H9 (cell line): ENCODE measurements around the gene OOSP1. TPM values are rescaled to one million over a fixed set of nuclear protein-coding genes. Genes with fewer than 3 reads are reported as not detected.

Experiments used
- DNase-seq: peaks from one replicate; pipeline ENCODE4 v3.0.0-alpha.2; 2017
- H2AFZ ChIP-seq: one replicate; pipeline ENCODE4 v1.6.1; 2013; ENCODE audit warnings: mild to moderate bottlenecking, low read length, control low read depth, moderate library complexity
- H2AK5ac ChIP-seq: 2 replicates; pipeline ENCODE4 v1.6.1; 2013; ENCODE audit warnings: low read length, control low read depth, mixed read lengths; ENCODE audit not compliant: insufficient read length
- H2BK120ac ChIP-seq: one replicate; pipeline ENCODE4 v1.6.1; 2013; ENCODE audit warnings: low read depth, mild to moderate bottlenecking, low read length, control low read depth, inconsistent platforms; ENCODE audit not compliant: poor library complexity, severe bottlenecking
- H2BK12ac ChIP-seq: 2 replicates; pipeline ENCODE4 v1.6.1; 2013; ENCODE audit warnings: low read length, control low read depth, mixed read lengths, low read depth; ENCODE audit not compliant: insufficient read length
- H2BK15ac ChIP-seq: 2 replicates; pipeline ENCODE4 v1.6.1; 2013; ENCODE audit warnings: low read depth, low read length, control low read depth
- H2BK20ac ChIP-seq: one replicate; pipeline ENCODE4 v1.6.1; 2013; ENCODE audit warnings: low read depth, mild to moderate bottlenecking, low read length, control low read depth, inconsistent platforms; ENCODE audit not compliant: poor library complexity, severe bottlenecking
- H2BK5ac ChIP-seq: 2 replicates; pipeline ENCODE4 v1.6.1; 2013; ENCODE audit warnings: low read length, control low read depth, mixed read lengths; ENCODE audit not compliant: insufficient read length
- H3K14ac ChIP-seq: 2 replicates; pipeline ENCODE4 v1.6.1; 2013; ENCODE audit warnings: low read length, control low read depth; ENCODE audit not compliant: insufficient read depth
- H3K18ac ChIP-seq: 2 replicates; pipeline ENCODE4 v1.6.1; 2013; ENCODE audit warnings: low read depth, mild to moderate bottlenecking, mixed read lengths, low read length, control low read depth; ENCODE audit not compliant: insufficient read length
- H3K23ac ChIP-seq: 2 replicates; pipeline ENCODE4 v1.6.1; 2013; ENCODE audit warnings: low read length, control low read depth, mixed read lengths, low read depth; ENCODE audit not compliant: insufficient read length
- H3K23me2 ChIP-seq: 2 replicates; pipeline ENCODE4 v1.6.1; 2013; ENCODE audit warnings: low read depth, mild to moderate bottlenecking, mixed read lengths, low read length, control low read depth; ENCODE audit not compliant: insufficient read length, poor library complexity, severe bottlenecking
- H3K27ac ChIP-seq: 2 replicates; pipeline ENCODE4 v1.5.1; 2013; ENCODE audit warnings: low read length, control low read depth, mixed read lengths, low read depth; ENCODE audit not compliant: insufficient read length
- H3K27me3 ChIP-seq: 2 replicates; pipeline ENCODE4 v1.6.1; 2013; ENCODE audit warnings: low read length, control low read depth, inconsistent platforms; ENCODE audit not compliant: insufficient read depth
- H3K4ac ChIP-seq: 2 replicates; pipeline ENCODE4 v1.6.1; 2013; ENCODE audit warnings: low read depth, mild to moderate bottlenecking, control low read depth, inconsistent platforms, low read length, moderate library complexity
- H3K4me1 ChIP-seq: 2 replicates; pipeline ENCODE4 v1.6.1; 2013; ENCODE audit warnings: low read length, control low read depth, inconsistent platforms; ENCODE audit not compliant: insufficient read depth
- H3K4me2 ChIP-seq: 2 replicates; pipeline ENCODE4 v1.6.1; 2013; ENCODE audit warnings: low read length, control low read depth, mixed read lengths; ENCODE audit not compliant: insufficient read length, insufficient read depth
- H3K56ac ChIP-seq: 2 replicates; pipeline ENCODE4 v1.6.1; 2013; ENCODE audit warnings: low read depth, mild to moderate bottlenecking, mixed read lengths, low read length, control low read depth; ENCODE audit not compliant: insufficient read length
- H3K79me1 ChIP-seq: 2 replicates; pipeline ENCODE4 v1.6.1; 2013; ENCODE audit warnings: low read depth, mild to moderate bottlenecking, moderate library complexity, low read length, control low read depth, inconsistent platforms; ENCODE audit not compliant: insufficient read depth, poor library complexity, severe bottlenecking
- H3K79me2 ChIP-seq: 2 replicates; pipeline ENCODE4 v1.6.1; 2013; ENCODE audit warnings: low read length, control low read depth, inconsistent platforms; ENCODE audit not compliant: insufficient read depth
- H3K9ac ChIP-seq: 2 replicates; pipeline ENCODE4 v1.6.1; 2013; ENCODE audit warnings: low read length, control low read depth, mixed read lengths; ENCODE audit not compliant: insufficient read length; ENCODE audit errors: extremely low read depth
- H3K9me3 ChIP-seq: one replicate; pipeline ENCODE4 v1.6.1; 2013; ENCODE audit warnings: low read depth, low read length, inconsistent platforms; ENCODE audit not compliant: control insufficient read depth
- H3T11ph ChIP-seq: one replicate; pipeline ENCODE4 v1.6.1; 2013; ENCODE audit warnings: mild to moderate bottlenecking, low read length, control low read depth, inconsistent platforms
- H4K20me1 ChIP-seq: one replicate; pipeline ENCODE4 v1.6.1; 2013; ENCODE audit not compliant: control insufficient read depth, insufficient read length, insufficient read depth
- H4K5ac ChIP-seq: 2 replicates; pipeline ENCODE4 v1.6.1; 2013; ENCODE audit warnings: low read depth, mild to moderate bottlenecking, mixed read lengths, low read length, control low read depth; ENCODE audit not compliant: insufficient read length
- H4K8ac ChIP-seq: replicated peaks from 2 replicates; pipeline ENCODE4 v1.6.1; 2013; ENCODE audit warnings: low read length, control low read depth, mixed read lengths, low read depth; ENCODE audit not compliant: insufficient read length
- H4K91ac ChIP-seq: 2 replicates; pipeline ENCODE4 v1.6.1; 2013; ENCODE audit warnings: low read depth, mild to moderate bottlenecking, moderate library complexity, mixed read lengths, low read length, control low read depth; ENCODE audit not compliant: insufficient read length
- H3K27ac Mint-ChIP-seq, 3 experiments: 2 replicates in 2 of 3; 3 replicates in 1 of 3; pipeline ENCODE4 v1.8.0; 2020 to 2021; ENCODE audit warnings: mixed read lengths in 3 of 3, mild to moderate bottlenecking in 1 of 3, moderate library complexity in 1 of 3
- H3K27me3 Mint-ChIP-seq: 2 replicates; pipeline ENCODE4 v1.8.0; 2021; ENCODE audit warnings: low read depth, mild to moderate bottlenecking, moderate library complexity, mixed read lengths
- H3K36me3 Mint-ChIP-seq, 3 experiments: 2 replicates in 2 of 3; 3 replicates in 1 of 3; pipeline ENCODE4 v1.8.0; 2020 to 2021; ENCODE audit warnings: low read depth in 3 of 3, mixed read lengths in 3 of 3; ENCODE audit not compliant: insufficient read depth in 1 of 3
- H3K4me1 Mint-ChIP-seq, 2 experiments: 2 replicates each; pipeline ENCODE4 v1.8.0; 2020; ENCODE audit warnings: mixed read lengths in 2 of 2
- H3K4me3 Mint-ChIP-seq, 2 experiments: 2 replicates in 1 of 2; 3 replicates in 1 of 2; pipeline ENCODE4 v1.8.0; 2020 to 2021; ENCODE audit warnings: mild to moderate bottlenecking in 2 of 2, mixed read lengths in 2 of 2, moderate library complexity in 1 of 2
- H3K9me3 Mint-ChIP-seq, 2 experiments: 2 replicates in 1 of 2; 3 replicates in 1 of 2; pipeline ENCODE4 v1.8.0; 2020; ENCODE audit warnings: mild to moderate bottlenecking in 2 of 2, mixed read lengths in 2 of 2, moderate library complexity in 1 of 2
- WGBS: extraction: QIAGEN DNeasy Blood & Tissue Kit; methylation state at CpG from one replicate; pipeline ENCODE4 v1.1.7; 2013; ENCODE audit warnings: missing lambda C conversion rate, low lambda C conversion rate, mixed read lengths; ENCODE audit not compliant: insufficient read length; ENCODE audit errors: extremely low coverage; 5-methylcytosine and 5-hydroxymethylcytosine counted together
- total RNA-seq: library from RNA; stranded (reverse); gene quantifications from 2 replicates; pipeline ENCODE4 v1.2.1, GENCODE V29; 2021
- TF ChIP-seq, protein P1 (sequence below): fragments of 200-600 bp; sonication (generic); conservative IDR thresholded peaks from 3 replicates; pipeline ENCODE4 v1.8.0; 2021; ENCODE audit warnings: antibody characterized with exemption, mild to moderate bottlenecking

Gene OOSP1
- total RNA-seq, 1 experiment from 2014 or later: not detected

GRCh38 chr11:59963733-59964132, 25.5 kb downstream of the OOSP1 start, which contains the start of gene OOSP4A:
Gene OOSP4A (plus strand): TSS chr11:59964033. CDS start chr11:59964033, 0 bp downstream.
- Histone ChIP-seq H3K18ac (no peak within 1 kb of the TSS), H3K27me3 (no peaks in the 10 kb centered on the region), H4K8ac (no peak within 1 kb of the TSS), H2AK5ac (no peak within 1 kb of the TSS), H3K4me2 (no peak within 1 kb of the TSS), H3T11ph (no peak within 1 kb of the TSS), H3K23me2 (no peaks in the 10 kb centered on the region), H2BK120ac (no peak within 1 kb of the TSS), H3K9me3 (no peaks in the 10 kb centered on the region), H4K91ac (no peak within 1 kb of the TSS), H2AFZ (no peak within 1 kb of the TSS), H3K4ac (no peak within 1 kb of the TSS), H4K5ac (no peak within 1 kb of the TSS), H3K79me2 (no peaks in the 10 kb centered on the region), H2BK12ac (no peak within 1 kb of the TSS), H3K9ac (no peak within 1 kb of the TSS), H3K4me1 (peaks cover 4% of the 10 kb centered on the region; the same call in 1 of the 2 replicates), H2BK5ac (no peak within 1 kb of the TSS), H4K20me1 (no peaks in the 10 kb centered on the region), H3K56ac (no peak within 1 kb of the TSS), H3K27ac (no peak within 1 kb of the TSS), H3K23ac (no peak within 1 kb of the TSS), H3K14ac (no peak within 1 kb of the TSS), H2BK15ac (no peak within 1 kb of the TSS), H3K79me1 (no peaks in the 10 kb centered on the region), H2BK20ac (no peak within 1 kb of the TSS)
- Mint-ChIP-seq H3K36me3 (no peaks in the 10 kb centered on the region), H3K4me1 (peaks cover 12 to 15% of the 10 kb centered on the region in 2 experiments), H3K27me3 (no peaks in the 10 kb centered on the region), H3K4me3 (no peak within 1 kb of the TSS), H3K27ac (peak within 1 kb of the TSS in 1 of 3 experiments; percentile 50; a peak in 2 of 7 replicates), H3K9me3 (no peaks in the 10 kb centered on the region)
- no peak for DNase-seq
- TF ChIP-seq, protein P1, sequence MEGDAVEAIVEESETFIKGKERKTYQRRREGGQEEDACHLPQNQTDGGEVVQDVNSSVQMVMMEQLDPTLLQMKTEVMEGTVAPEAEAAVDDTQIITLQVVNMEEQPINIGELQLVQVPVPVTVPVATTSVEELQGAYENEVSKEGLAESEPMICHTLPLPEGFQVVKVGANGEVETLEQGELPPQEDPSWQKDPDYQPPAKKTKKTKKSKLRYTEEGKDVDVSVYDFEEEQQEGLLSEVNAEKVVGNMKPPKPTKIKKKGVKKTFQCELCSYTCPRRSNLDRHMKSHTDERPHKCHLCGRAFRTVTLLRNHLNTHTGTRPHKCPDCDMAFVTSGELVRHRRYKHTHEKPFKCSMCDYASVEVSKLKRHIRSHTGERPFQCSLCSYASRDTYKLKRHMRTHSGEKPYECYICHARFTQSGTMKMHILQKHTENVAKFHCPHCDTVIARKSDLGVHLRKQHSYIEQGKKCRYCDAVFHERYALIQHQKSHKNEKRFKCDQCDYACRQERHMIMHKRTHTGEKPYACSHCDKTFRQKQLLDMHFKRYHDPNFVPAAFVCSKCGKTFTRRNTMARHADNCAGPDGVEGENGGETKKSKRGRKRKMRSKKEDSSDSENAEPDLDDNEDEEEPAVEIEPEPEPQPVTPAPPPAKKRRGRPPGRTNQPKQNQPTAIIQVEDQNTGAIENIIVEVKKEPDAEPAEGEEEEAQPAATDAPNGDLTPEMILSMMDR: no peak
- no CpG with 5 or more reads among the region's 3 CpGs for whole genome bisulfite sequencing
